Testis (tissue), 3 donors: ENCODE data around the gene SLC7A14. TPM values are rescaled to one million over a fixed set of nuclear protein-coding genes. Genes with fewer than 3 reads are reported as not detected.

Experiments
- DNase-seq: peaks from one replicate; pipeline ENCODE4 v3.0.0-alpha.2; 2019
- H3K27ac ChIP-seq, 2 donors: fragments of 200-600 bp; sonication (generic); one replicate each; pipeline ENCODE4 v1.5.1; 2019
- H3K27me3 ChIP-seq: fragments of 200-600 bp; sonication (generic); one replicate; pipeline ENCODE4 v1.5.1; 2019
- H3K36me3 ChIP-seq: fragments of 200-600 bp; sonication (generic); one replicate; pipeline ENCODE4 v1.5.1; 2017; ENCODE audit warnings: low read depth; ENCODE audit errors: missing control alignments
- H3K4me1 ChIP-seq: fragments of 200-600 bp; sonication (generic); one replicate; pipeline ENCODE4 v1.5.1; 2019
- H3K4me3 ChIP-seq, 2 donors: fragments of 200-600 bp; sonication (generic); one replicate each; pipeline ENCODE4 v1.5.1; 2017 to 2019
- H3K9me3 ChIP-seq: fragments of 200-600 bp; sonication (generic); one replicate; pipeline ENCODE4 v1.5.1; 2017
- POLR2A ChIP-seq: fragments of 450-650 bp; IDR thresholded peaks from one replicate; pipeline ENCODE4 v1.6.1; 2017; ENCODE audit warnings: antibody characterized with exemption, mild to moderate bottlenecking, moderate library complexity
- WGBS, 2 donors: methylation state at CpG; one replicate each; pipeline ENCODE4 v1.1.5; 2018; 5-methylcytosine and 5-hydroxymethylcytosine counted together
- intact Hi-C: fragments of 100-400 bp; cut with DNase I; formaldehyde crosslinking; loops from one replicate; pipeline ENCODE4 v1.15.1; 2023; ENCODE audit warnings: low total_unique reads
- polyA plus RNA-seq: library from polyadenylated mRNA; stranded (reverse); fragments of 350-450 nt; fragmentation: Illumina TruSeq; extraction: RNeasy Lipid Tissue Mini Kit (QIAGEN cat#74804); gene quantifications from one replicate; pipeline ENCODE4 v1.2.3, GENCODE V29; 2014; ENCODE audit warnings: low read depth, low replicate concordance; ENCODE audit not compliant: insufficient read depth
- total RNA-seq, 2 donors: library from RNA; depleted of rRNA; stranded (reverse); fragments of >200 nt; gene quantifications; one replicate each; pipeline ENCODE4 v1.2.3, GENCODE V29; 2016
- TF ChIP-seq, protein P1 (sequence below), 3 experiments: fragments of 450-650 bp in 2 of 3; fragments of 200-600 bp in 1 of 3; sonication (generic) in 1 of 3; IDR thresholded peaks; one replicate each; pipeline ENCODE4 v1.5.1; 2016 to 2019; ENCODE audit warnings: antibody characterized with exemption in 3 of 3, mild to moderate bottlenecking in 2 of 3, moderate library complexity in 1 of 3

Gene SLC7A14
- total and polyA plus RNA-seq, 3 donors from 2014 or later, result 0.15 to 0.31 (median 0.24) TPM

DNA sequence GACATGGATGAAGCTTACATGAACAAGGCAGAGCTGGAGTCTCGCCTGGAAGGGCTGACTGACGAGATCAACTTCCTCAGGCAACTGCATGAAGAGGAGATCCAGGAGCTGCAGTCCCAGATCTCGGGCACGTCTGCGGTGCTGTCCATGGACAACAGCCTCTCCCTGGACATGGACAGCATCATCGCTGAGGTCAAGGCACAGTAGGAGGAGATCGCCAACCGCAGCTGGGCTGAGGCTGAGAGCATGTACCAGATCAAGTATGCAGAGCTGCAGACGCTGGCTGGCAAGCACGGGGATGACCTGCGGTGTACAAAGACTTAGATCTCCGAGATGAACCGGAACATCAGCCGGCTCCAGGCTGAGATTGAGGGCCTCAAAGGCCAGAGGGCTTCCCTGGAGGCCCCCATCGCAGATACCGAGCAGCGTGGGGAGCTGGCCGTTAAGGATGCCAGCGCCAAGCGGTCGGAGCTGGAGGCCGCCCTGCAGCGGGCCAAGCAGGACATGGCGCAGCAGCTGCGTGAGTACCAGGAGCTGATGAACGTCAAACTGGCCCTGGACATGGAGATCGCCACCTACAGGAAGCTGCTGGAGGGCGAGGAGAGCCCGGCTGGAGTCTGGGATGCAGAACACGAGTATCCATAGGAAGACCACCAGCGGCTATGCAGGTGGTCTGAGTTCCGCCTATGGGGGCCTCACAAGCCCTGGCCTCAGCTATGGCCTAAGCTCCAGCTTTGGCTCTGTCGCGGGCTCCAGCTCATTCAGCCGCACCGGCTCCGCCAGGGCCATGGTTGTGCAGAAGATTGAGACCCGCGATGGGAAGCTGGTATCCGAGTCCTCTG, 89.6 kb downstream of the SLC7A14 start:
- Histone ChIP-seq H3K4me1 (peaks cover 57% of the 10 kb centered on the region), H3K36me3 (no peaks in the 10 kb centered on the region), H3K27ac (peak overlapping the region; percentile 84 to 86), H3K27me3 (no peaks in the 10 kb centered on the region), H3K4me3 (peak overlapping the region; percentile 25 to 51), H3K9me3 (no peaks in the 10 kb centered on the region)
- intact Hi-C loops, result no loop called here
- TF ChIP-seq POLR2A, result no peak
- TF ChIP-seq, protein P1, sequence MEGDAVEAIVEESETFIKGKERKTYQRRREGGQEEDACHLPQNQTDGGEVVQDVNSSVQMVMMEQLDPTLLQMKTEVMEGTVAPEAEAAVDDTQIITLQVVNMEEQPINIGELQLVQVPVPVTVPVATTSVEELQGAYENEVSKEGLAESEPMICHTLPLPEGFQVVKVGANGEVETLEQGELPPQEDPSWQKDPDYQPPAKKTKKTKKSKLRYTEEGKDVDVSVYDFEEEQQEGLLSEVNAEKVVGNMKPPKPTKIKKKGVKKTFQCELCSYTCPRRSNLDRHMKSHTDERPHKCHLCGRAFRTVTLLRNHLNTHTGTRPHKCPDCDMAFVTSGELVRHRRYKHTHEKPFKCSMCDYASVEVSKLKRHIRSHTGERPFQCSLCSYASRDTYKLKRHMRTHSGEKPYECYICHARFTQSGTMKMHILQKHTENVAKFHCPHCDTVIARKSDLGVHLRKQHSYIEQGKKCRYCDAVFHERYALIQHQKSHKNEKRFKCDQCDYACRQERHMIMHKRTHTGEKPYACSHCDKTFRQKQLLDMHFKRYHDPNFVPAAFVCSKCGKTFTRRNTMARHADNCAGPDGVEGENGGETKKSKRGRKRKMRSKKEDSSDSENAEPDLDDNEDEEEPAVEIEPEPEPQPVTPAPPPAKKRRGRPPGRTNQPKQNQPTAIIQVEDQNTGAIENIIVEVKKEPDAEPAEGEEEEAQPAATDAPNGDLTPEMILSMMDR (IDR thresholded peaks at IDR 0.05), result no peak
- peak; percentile 59 for DNase-seq
- WGBS, 2 donors, result 33 to 46% methylated on average over 7 to 40 of the region's 40 CpGs

DNA sequence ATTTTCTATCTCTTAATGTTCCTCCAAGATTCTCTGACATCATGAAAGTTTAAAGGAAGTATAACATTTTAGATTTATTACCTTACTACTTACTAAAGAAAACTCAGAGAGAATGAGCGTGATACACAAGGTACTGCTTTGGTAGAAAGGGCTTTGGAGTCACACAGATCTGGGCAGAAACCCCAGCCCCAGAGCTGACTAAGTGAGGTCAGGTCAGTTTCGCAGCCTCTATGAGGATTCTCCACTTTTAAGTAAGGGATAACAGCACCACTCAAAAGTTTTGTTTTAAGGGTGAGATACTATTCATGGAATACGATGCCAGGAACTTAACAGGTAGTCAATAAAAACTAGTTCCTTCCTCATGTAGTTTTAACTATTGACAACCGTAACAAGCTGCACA, 91.1 kb downstream of the SLC7A14 start:
- peaks cover 54% of the 10 kb centered on the region for H3K4me1 ChIP-seq
- no peaks in the 10 kb centered on the region for H3K9me3 ChIP-seq
- 73 to 84% methylated on average over 4 of the region's 4 CpGs for WGBS, 2 donors
- no peak for TF ChIP-seq POLR2A
- TF ChIP-seq, protein P1 (IDR thresholded peaks at IDR 0.05), result no peak
- H3K4me3 ChIP-seq, result no peak overlapping the region
- peak overlapping the region; percentile 18 to 86 for H3K27ac ChIP-seq
- intact Hi-C loops, result no loop called here
- no peaks in the 10 kb centered on the region for H3K36me3 ChIP-seq
- H3K27me3 ChIP-seq, result no peaks in the 10 kb centered on the region
- no peak for DNase-seq

DNA sequence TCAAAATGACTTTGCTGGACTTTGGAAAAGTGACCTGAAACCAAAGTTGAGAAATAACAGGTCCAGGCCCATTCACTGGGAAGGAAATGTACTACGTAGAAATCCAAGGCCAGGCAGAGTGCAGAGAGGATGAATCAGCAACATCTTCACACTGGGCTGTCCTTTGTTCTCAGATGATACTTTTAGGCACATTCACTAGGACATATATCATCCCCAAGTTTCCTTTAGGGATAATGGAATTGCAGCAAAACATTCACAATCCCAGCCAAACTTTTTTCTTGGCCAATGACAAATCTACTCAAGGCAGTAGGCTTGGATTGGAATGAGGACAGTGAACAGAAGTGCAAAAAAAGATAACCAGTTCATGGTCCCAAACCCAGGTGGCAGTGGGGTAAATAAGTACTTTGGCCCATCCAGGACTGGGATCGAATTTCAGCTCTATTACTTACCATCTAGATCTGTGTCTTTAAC, 92.1 kb downstream of the SLC7A14 start:
- intact Hi-C loops, result no loop called here
- WGBS, 2 donors, result 26 to 44% methylated on average over 2 of the region's 2 CpGs
- Histone ChIP-seq H3K9me3 (no peaks in the 10 kb centered on the region), H3K4me3 (no peak overlapping the region), H3K27me3 (no peaks in the 10 kb centered on the region), H3K27ac (peak overlapping the region; percentile 64 to 86), H3K36me3 (no peaks in the 10 kb centered on the region), H3K4me1 (peaks cover 49% of the 10 kb centered on the region)
- TF ChIP-seq POLR2A, result no peak
- TF ChIP-seq, protein P1 (IDR thresholded peaks at IDR 0.05), result no peak
- DNase-seq, result peak; percentile 77

DNA sequence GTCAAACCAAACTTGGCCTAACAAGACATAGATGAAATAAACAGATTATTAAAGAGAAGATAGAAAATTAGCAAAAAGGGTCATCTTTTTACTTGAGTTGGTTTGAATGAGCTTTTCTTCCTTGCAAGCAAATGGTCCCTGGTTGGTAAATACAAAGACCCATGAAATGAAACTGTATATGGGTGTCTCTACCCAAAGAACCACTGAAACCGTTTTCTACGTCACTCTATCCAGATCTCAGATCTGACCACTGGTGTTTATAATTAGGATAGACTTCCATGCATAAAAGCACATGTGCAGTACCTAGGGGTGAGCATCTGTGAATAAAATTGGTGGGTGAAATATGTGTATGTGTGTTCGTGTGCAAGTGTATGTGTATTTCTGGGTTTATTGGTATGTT, 94.0 kb downstream of the SLC7A14 start:
- intact Hi-C loops, result no loop called here
- Histone ChIP-seq H3K4me1 (peaks cover 32% of the 10 kb centered on the region), H3K9me3 (no peaks in the 10 kb centered on the region), H3K36me3 (no peaks in the 10 kb centered on the region), H3K4me3 (no peak overlapping the region), H3K27me3 (no peaks in the 10 kb centered on the region), H3K27ac (peak overlapping the region in 1 of 2 donors; percentile 35)
- no peak for TF ChIP-seq POLR2A
- TF ChIP-seq, protein P1 (IDR thresholded peaks at IDR 0.05), result no peak
- 86 to 92% methylated on average over 3 of the region's 3 CpGs for WGBS, 2 donors
- no peak for DNase-seq
